ENCODE results near the gene CNDP1.

CNDP1 gene

GRCh38 chr18:74582642-74583041 is 48.3 kb downstream of the CNDP1 start:
- no peak for DNase-seq (ENCODE audit: low read depth in 2 of 2)

- DNase-seq (ENCODE audit: low read depth in 2 of 2) = no peak
Measured at GRCh38 chr18:74587441-74587840, 53.1 kb downstream of the CNDP1 start.

- DNase-seq (ENCODE audit: low read depth in 2 of 2) = no peak
Measured at GRCh38 chr18:74589021-74589420, 54.7 kb downstream of the CNDP1 start.

GRCh38 chr18:74589811-74590210 is 55.5 kb downstream of the CNDP1 start:
- no peak for DNase-seq (ENCODE audit: low read depth in 2 of 2)

- DNase-seq (ENCODE audit: low read depth in 2 of 2) = no peak
Measured at GRCh38 chr18:74590671-74591070, 56.4 kb downstream of the CNDP1 start.

GRCh38 chr18:74595431-74595830 is 61.1 kb downstream of the CNDP1 start:
- no peak for DNase-seq (ENCODE audit: low read depth in 2 of 2)

- DNase-seq (ENCODE audit: low read depth in 2 of 2) = peak; percentile 53 to 62
Measured at GRCh38 chr18:74597034-74597661, 62.8 kb downstream of the CNDP1 start.

GRCh38 chr18:74597662-74598349 is 63.5 kb downstream of the CNDP1 start, which contains the start of gene ZNF407:
ZNF407 (plus strand) TSS chr18:74597870; CDS start chr18:74631020, 33,150 bp downstream.
- DNase-seq (ENCODE audit: low read depth in 2 of 2) = peak; percentile 76 to 85

- DNase-seq (ENCODE audit: low read depth in 2 of 2) = peak; percentile 54 to 60
Measured at GRCh38 chr18:74598350-74599001, 64.2 kb downstream of the CNDP1 start.

- DNase-seq (ENCODE audit: low read depth in 2 of 2) = no peak
Measured at GRCh38 chr18:74604361-74604760, 70.1 kb downstream of the CNDP1 start.

GRCh38 chr18:74604774-74605173 is 70.5 kb downstream of the CNDP1 start:
- DNase-seq (ENCODE audit: low read depth in 2 of 2) = no peak

GRCh38 chr18:74608681-74609080 is 74.4 kb downstream of the CNDP1 start:
- no peak for DNase-seq (ENCODE audit: low read depth in 2 of 2)

GRCh38 chr18:74609535-74609934 is 75.2 kb downstream of the CNDP1 start:
- no peak for DNase-seq (ENCODE audit: low read depth in 2 of 2)

GRCh38 chr18:74610051-74610615 is 75.8 kb downstream of the CNDP1 start:
- DNase-seq (ENCODE audit: low read depth in 2 of 2) = no peak

GRCh38 chr18:74610860-74611259 is 76.6 kb downstream of the CNDP1 start:
- no peak for DNase-seq (ENCODE audit: low read depth in 2 of 2)

- no peak for DNase-seq (ENCODE audit: low read depth in 2 of 2)
Measured at GRCh38 chr18:74611765-74612164, 77.5 kb downstream of the CNDP1 start.

GRCh38 chr18:74613381-74613780 is 79.1 kb downstream of the CNDP1 start:
- DNase-seq (ENCODE audit: low read depth in 2 of 2) = no peak

- no peak for DNase-seq (ENCODE audit: low read depth in 2 of 2)
Measured at GRCh38 chr18:74616494-74616893, 82.2 kb downstream of the CNDP1 start.

GRCh38 chr18:74617486-74617885 is 83.2 kb downstream of the CNDP1 start:
- DNase-seq (ENCODE audit: low read depth in 2 of 2) = no peak

GRCh38 chr18:74622072-74622471 is 87.8 kb downstream of the CNDP1 start:
- DNase-seq (ENCODE audit: low read depth in 2 of 2) = no peak

- peak in 1 of 2 donors; percentile 14 for DNase-seq (ENCODE audit: low read depth in 2 of 2)
Measured at GRCh38 chr18:74623047-74623816, 88.9 kb downstream of the CNDP1 start.

- no peak for DNase-seq (ENCODE audit: low read depth in 2 of 2)
Measured at GRCh38 chr18:74624466-74624865, 90.2 kb downstream of the CNDP1 start.

Measured in stimulated activated CD4-positive, alpha-beta T cell treated with anti-CD3 and anti-CD28 coated beads, Interleukin-4, amount 100 ng/mL, for 48 hours (primary cell).